ENCODE data around the gene NLGN4X. TPM values are rescaled to one million over a fixed set of nuclear protein-coding genes. Genes with fewer than 3 reads are reported as not detected.

The NLGN4X gene
- total RNA-seq, 1 donor from 2014 or later: 51.5 TPM

GRCh38 chrX:6015423-6015822 is 213.2 kb downstream of the NLGN4X start:
- peaks cover 4% of the 10 kb centered on the region for H3K36me3 Mint-ChIP-seq
- H3K4me3 Mint-ChIP-seq: no peak overlapping the region
- no peaks in the 10 kb centered on the region for H3K4me1 Mint-ChIP-seq (ENCODE audit: unreplicated experiment)
- DNase-seq (ENCODE audit: extremely low spot score, unreplicated experiment): no peak
- H3K27ac Mint-ChIP-seq: no peak overlapping the region
- H3K27me3 Mint-ChIP-seq: no peaks in the 10 kb centered on the region
- no peak for TF ChIP-seq CTCF (conservative IDR thresholded peaks at IDR 0.05)
- H3K9me3 Mint-ChIP-seq: no peaks in the 10 kb centered on the region

- no peak overlapping the region for H3K27ac Mint-ChIP-seq
- peaks cover 12% of the 10 kb centered on the region for H3K36me3 Mint-ChIP-seq
- no peak for TF ChIP-seq CTCF (conservative IDR thresholded peaks at IDR 0.05)
- no peaks in the 10 kb centered on the region for H3K27me3 Mint-ChIP-seq
- no peaks in the 10 kb centered on the region for H3K4me1 Mint-ChIP-seq (ENCODE audit: unreplicated experiment)
- no peak overlapping the region for H3K4me3 Mint-ChIP-seq
- no peak for DNase-seq (ENCODE audit: extremely low spot score, unreplicated experiment)
- no peaks in the 10 kb centered on the region for H3K9me3 Mint-ChIP-seq
These were observed 216.3 kb downstream of the NLGN4X start for GRCh38 chrX:6012357-6012756.

- H3K27me3 Mint-ChIP-seq: no peaks in the 10 kb centered on the region
- H3K4me1 Mint-ChIP-seq (ENCODE audit: unreplicated experiment): peaks cover 7% of the 10 kb centered on the region
- no peak for DNase-seq (ENCODE audit: extremely low spot score, unreplicated experiment)
- TF ChIP-seq CTCF (conservative IDR thresholded peaks at IDR 0.05): no peak
- peaks cover 18% of the 10 kb centered on the region for H3K36me3 Mint-ChIP-seq
- H3K27ac Mint-ChIP-seq: no peak overlapping the region
- H3K9me3 Mint-ChIP-seq: no peaks in the 10 kb centered on the region
- no peak overlapping the region for H3K4me3 Mint-ChIP-seq
These were observed 222.8 kb downstream of the NLGN4X start for GRCh38 chrX:6005856-6006255.

- Mint-ChIP-seq H3K27me3 (no peaks in the 10 kb centered on the region), H3K9me3 (no peaks in the 10 kb centered on the region), H3K4me1 (ENCODE audit: unreplicated experiment) (peaks cover 10% of the 10 kb centered on the region), H3K36me3 (peaks cover 18% of the 10 kb centered on the region), H3K27ac (no peak overlapping the region), H3K4me3 (no peak overlapping the region)
- TF ChIP-seq CTCF (conservative IDR thresholded peaks at IDR 0.05): no peak
- no peak for DNase-seq (ENCODE audit: extremely low spot score, unreplicated experiment)
These were observed 224.1 kb downstream of the NLGN4X start for GRCh38 chrX:6004529-6004928.

- DNase-seq (ENCODE audit: extremely low spot score, unreplicated experiment): no peak
- TF ChIP-seq CTCF (conservative IDR thresholded peaks at IDR 0.05): no peak
- Mint-ChIP-seq H3K27me3 (no peaks in the 10 kb centered on the region), H3K9me3 (no peaks in the 10 kb centered on the region), H3K4me1 (ENCODE audit: unreplicated experiment) (peaks cover 12% of the 10 kb centered on the region), H3K4me3 (no peak overlapping the region), H3K36me3 (peaks cover 10% of the 10 kb centered on the region), H3K27ac (no peak overlapping the region)
These were observed 226.6 kb downstream of the NLGN4X start for GRCh38 chrX:6002056-6002455.

- no peaks in the 10 kb centered on the region for H3K9me3 Mint-ChIP-seq
These were observed 229.8 kb downstream of the NLGN4X start for GRCh38 chrX:5998901-5999300.

More at GRCh38 chrX:5998901-5999300, 229.8 kb downstream of the NLGN4X start:
- no peaks in the 10 kb centered on the region for H3K27me3 Mint-ChIP-seq
- peaks cover 12% of the 10 kb centered on the region for H3K4me1 Mint-ChIP-seq (ENCODE audit: unreplicated experiment)
- H3K36me3 Mint-ChIP-seq: peaks cover 4% of the 10 kb centered on the region
- TF ChIP-seq CTCF (conservative IDR thresholded peaks at IDR 0.05): no peak
- H3K4me3 Mint-ChIP-seq: no peak overlapping the region
- no peak for DNase-seq (ENCODE audit: extremely low spot score, unreplicated experiment)
- no peak overlapping the region for H3K27ac Mint-ChIP-seq

Data from type B pancreatic cell (in vitro differentiated cells).